HEK293 (cell line): ENCODE results near the gene R3HDM2.
"Not testable (repeated sequence)": the region's sequence is repeated elsewhere in the genome, so short reads cannot be mapped to it uniquely, and the experiment has no call there.

Experiments used
- CTCF ChIP-seq: fragments of 450-650 bp; formaldehyde crosslinking; IDR thresholded peaks from 2 replicates; pipeline ENCODE4 v1.5.1; 2016; ENCODE audit warnings: missing biosample characterization, missing genetic modification characterization
- GLI2 ChIP-seq: fragments of 450-650 bp; formaldehyde crosslinking; IDR thresholded peaks from 2 replicates; pipeline ENCODE4; 2017; ENCODE audit warnings: missing biosample characterization, missing genetic modification characterization, low read depth, borderline replicate concordance
- GLIS1 ChIP-seq: fragments of 450-650 bp; formaldehyde crosslinking; IDR thresholded peaks from 2 replicates; pipeline ENCODE4 v1.5.1; 2016; ENCODE audit warnings: missing biosample characterization, missing genetic modification characterization
- HOXA7 ChIP-seq: sonication (generic); formaldehyde crosslinking; IDR thresholded peaks from 2 replicates; pipeline ENCODE4 v1.8.1; 2022; ENCODE audit warnings: missing genetic modification reagents, borderline replicate concordance
- ZBTB8A ChIP-seq: fragments of 450-650 bp; formaldehyde crosslinking; IDR thresholded peaks from 2 replicates; pipeline ENCODE4 v1.5.1; 2016; ENCODE audit warnings: missing biosample characterization, missing genetic modification characterization
- ZNF138 ChIP-seq: fragments of 450-650 bp; formaldehyde crosslinking; IDR thresholded peaks from 2 replicates; pipeline ENCODE4 v1.5.1; 2016; ENCODE audit warnings: missing biosample characterization, missing genetic modification characterization, borderline replicate concordance
- ZNF140 ChIP-seq: fragments of 450-650 bp; formaldehyde crosslinking; IDR thresholded peaks from 2 replicates; pipeline ENCODE4 v1.5.1; 2016; ENCODE audit warnings: missing biosample characterization, missing genetic modification characterization
- ZNF169 ChIP-seq: fragments of 450-650 bp; formaldehyde crosslinking; IDR thresholded peaks from 2 replicates; pipeline ENCODE4 v1.5.1; 2016; ENCODE audit warnings: missing biosample characterization, missing genetic modification characterization
- ZNF175 ChIP-seq: fragments of 450-650 bp; formaldehyde crosslinking; IDR thresholded peaks from 2 replicates; pipeline ENCODE4 v1.5.1; 2016; ENCODE audit warnings: missing biosample characterization, missing genetic modification characterization
- ZNF335 ChIP-seq: fragments of 450-650 bp; formaldehyde crosslinking; conservative IDR thresholded peaks from 2 replicates; pipeline ENCODE4 v1.5.1; 2016; ENCODE audit warnings: missing biosample characterization, missing genetic modification characterization
- ZNF350 ChIP-seq: fragments of 450-650 bp; formaldehyde crosslinking; IDR thresholded peaks from 2 replicates; pipeline ENCODE4 v1.5.0; 2017; ENCODE audit warnings: missing biosample characterization, mild to moderate bottlenecking, missing genetic modification characterization
- ZNF354C ChIP-seq: fragments of 450-650 bp; formaldehyde crosslinking; IDR thresholded peaks from 2 replicates; pipeline ENCODE4 v1.5.1; 2016; ENCODE audit warnings: missing biosample characterization, missing genetic modification characterization, low read depth, borderline replicate concordance
- ZNF768 ChIP-seq: fragments of 450-650 bp; formaldehyde crosslinking; IDR thresholded peaks from 2 replicates; pipeline ENCODE4 v1.5.1; 2018; ENCODE audit warnings: missing biosample characterization, mild to moderate bottlenecking, missing genetic modification characterization
- TF ChIP-seq, protein P1 (sequence below): fragments of 450-650 bp; formaldehyde crosslinking; IDR thresholded peaks from 2 replicates; pipeline ENCODE4 v1.5.1; 2016; ENCODE audit warnings: missing biosample characterization, missing genetic modification characterization

- not testable (repeated sequence) for TF ChIP-seq ZNF175 (tag by site-specific recombination); ZNF335 (tag by site-specific recombination); ZNF350 (tag by site-specific recombination); ZNF768 (tag by site-specific recombination); ZNF354C (tag by site-specific recombination); CTCF (tag by site-specific recombination); ZBTB8A (tag by site-specific recombination); ZNF140 (tag by site-specific recombination); ZNF169; GLIS1 (tag by site-specific recombination); GLI2 (tag by site-specific recombination); ZNF138 (tag by site-specific recombination); HOXA7 (CRISPR knock-in tag)
- TF ChIP-seq, protein P1, sequence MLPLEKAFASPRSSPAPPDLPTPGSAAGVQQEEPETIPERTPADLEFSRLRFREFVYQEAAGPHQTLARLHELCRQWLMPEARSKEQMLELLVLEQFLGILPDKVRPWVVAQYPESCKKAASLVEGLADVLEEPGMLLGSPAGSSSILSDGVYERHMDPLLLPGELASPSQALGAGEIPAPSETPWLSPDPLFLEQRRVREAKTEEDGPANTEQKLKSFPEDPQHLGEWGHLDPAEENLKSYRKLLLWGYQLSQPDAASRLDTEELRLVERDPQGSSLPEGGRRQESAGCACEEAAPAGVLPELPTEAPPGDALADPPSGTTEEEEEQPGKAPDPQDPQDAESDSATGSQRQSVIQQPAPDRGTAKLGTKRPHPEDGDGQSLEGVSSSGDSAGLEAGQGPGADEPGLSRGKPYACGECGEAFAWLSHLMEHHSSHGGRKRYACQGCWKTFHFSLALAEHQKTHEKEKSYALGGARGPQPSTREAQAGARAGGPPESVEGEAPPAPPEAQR (tag by site-specific recombination): not testable (repeated sequence)
These were observed 31.0 kb downstream of the R3HDM2 start for GRCh38 chr12:57399718-57400463.
